ENCODE measurements around the gene FBXW12.

DNA sequence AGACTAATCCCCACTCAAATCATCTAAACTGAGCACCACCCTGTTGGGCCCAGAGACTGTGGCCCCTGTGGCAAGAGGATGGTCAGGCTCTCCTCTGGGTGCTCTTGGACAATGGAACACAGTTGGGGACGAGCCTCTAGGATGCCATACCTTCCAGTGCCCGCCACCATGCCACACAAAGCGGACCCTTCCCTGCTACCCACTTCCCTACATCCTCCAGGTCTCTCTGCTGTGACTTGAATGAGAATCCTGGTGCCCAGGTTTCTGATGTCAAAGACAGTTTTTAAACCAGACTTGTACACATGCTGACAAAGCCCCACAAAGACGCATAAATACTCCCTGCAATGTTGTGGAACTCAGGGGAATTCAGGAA, 63.2 kb downstream of the FBXW12 start:
- no peak for TF ChIP-seq POLR2A (IDR thresholded peaks at IDR 0.05)
- TF ChIP-seq, protein P1, sequence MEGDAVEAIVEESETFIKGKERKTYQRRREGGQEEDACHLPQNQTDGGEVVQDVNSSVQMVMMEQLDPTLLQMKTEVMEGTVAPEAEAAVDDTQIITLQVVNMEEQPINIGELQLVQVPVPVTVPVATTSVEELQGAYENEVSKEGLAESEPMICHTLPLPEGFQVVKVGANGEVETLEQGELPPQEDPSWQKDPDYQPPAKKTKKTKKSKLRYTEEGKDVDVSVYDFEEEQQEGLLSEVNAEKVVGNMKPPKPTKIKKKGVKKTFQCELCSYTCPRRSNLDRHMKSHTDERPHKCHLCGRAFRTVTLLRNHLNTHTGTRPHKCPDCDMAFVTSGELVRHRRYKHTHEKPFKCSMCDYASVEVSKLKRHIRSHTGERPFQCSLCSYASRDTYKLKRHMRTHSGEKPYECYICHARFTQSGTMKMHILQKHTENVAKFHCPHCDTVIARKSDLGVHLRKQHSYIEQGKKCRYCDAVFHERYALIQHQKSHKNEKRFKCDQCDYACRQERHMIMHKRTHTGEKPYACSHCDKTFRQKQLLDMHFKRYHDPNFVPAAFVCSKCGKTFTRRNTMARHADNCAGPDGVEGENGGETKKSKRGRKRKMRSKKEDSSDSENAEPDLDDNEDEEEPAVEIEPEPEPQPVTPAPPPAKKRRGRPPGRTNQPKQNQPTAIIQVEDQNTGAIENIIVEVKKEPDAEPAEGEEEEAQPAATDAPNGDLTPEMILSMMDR (IDR thresholded peaks at IDR 0.05), result no peak

Data from testis (tissue), 2 donors.